GM10266 (cell line): ENCODE data around the gene SLC35F3.

Experiments
- DNase-seq: peaks from one replicate; pipeline ENCODE4 v3.0.0; 2012; ENCODE audit errors: extremely low spot score
- CTCF ChIP-seq: IDR thresholded peaks from 2 replicates; pipeline ENCODE4 v1.5.1; 2012; ENCODE audit warnings: mild to moderate bottlenecking, low read depth; ENCODE audit not compliant: control insufficient read depth, insufficient read depth; ENCODE audit errors: missing control alignments

Gene SLC35F3

GRCh38 chr1:234369784-234370183 lies 465.3 kb downstream of the SLC35F3 start:
- DNase-seq: no peak
- TF ChIP-seq CTCF: no peak

DNA sequence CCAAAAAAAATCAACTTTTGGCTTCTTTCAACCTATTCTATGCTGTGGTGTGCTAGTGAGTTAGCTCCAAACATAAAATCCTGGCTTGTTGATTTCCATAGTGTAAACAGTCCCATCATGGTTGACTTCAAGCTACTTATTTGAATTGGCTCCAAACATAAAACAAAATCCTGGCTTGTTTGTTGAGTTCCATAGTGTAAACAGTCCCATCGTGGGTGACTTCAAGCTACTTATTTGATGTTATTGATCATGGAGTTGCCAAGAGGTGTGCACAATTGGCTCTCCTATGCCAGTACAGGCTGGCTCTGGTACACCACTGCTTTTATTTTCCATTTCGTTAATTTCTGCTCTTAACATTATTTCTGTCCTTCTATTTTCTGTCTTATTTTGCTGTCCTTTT lies 466.9 kb downstream of the SLC35F3 start:
- no peak for DNase-seq
- TF ChIP-seq CTCF: no peak

DNA sequence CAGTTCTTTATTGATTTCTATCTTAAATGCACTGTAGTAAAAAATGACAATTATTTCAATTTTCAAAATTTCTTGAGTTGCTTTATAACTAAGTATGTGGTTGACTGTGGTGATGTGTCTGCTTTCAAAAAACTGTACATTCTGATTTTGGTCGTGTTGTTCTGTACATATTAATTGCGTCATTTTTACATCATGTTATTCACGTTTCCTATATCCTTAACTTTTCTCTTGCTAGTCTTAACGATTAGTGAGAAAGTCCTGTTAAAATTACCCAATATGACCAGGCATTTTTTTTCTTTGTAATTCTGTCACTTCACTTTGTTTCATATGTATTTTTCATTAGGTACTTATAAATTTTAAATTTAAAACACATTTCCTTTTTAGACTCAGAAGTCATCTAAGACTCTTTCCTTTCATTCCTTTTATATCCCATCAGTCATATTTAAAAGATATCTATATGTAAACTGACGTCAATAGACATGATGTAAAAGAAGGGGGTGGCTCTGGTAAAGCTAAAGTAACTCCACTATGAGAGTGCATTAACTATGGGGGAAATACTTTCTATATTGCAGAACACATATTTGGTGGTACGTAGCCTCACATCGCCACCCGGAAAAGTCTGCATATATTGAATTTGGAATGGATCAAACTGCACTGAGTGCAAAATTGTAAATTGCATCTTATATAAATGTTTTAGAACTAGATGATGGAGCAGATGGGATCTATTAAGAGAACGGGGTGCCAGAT lies 467.7 kb downstream of the SLC35F3 start:
- no peak for TF ChIP-seq CTCF
- DNase-seq: no peak

DNA sequence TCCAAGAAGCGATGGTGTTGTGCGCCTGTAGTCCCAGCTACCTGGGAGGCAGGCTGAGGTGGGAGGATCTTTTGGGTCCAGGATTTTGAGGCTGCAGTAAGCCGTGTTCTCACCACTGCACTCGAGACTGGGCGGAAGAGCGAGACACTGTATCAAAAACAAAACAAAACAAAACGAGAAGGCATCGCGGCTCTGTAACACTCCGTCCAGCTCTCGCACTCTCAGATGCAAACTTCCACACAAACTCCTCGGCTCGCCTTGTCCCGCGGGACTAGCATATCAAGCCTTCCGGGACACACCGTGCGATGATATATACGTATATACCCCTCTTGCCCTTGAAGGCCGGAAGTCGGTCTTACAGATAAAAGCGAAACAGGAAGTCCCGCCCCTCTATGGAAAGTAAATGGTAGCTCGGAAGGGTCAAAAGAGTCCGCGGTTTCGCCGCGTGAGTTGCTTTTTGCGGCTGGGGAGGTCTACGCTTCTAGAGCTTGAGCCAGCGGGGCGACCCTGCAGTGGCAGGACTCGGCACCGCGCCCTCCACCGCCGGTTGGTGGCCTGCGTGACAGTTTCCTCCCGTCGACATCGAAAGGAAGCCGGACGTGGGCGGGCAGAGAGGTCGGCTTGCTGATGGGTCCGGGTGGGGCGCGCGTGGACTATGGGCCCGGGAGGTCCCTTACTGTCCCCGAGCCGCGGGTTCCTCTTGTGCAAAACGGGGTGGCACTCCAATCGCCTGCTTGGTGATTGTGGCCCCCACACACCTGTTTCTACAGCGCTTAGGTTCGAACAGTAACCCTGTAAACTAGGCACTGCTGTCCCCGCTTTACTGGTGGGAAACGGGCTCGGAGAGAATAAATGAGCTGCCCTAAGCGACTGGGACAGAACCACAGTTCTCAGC lies 468.8 kb downstream of the SLC35F3 start, which contains the start of gene COA6:
COA6 (plus strand) TSS at position 393 of the 895 bp plus-strand sequence; CDS start at position 404, 11 bp downstream.
- DNase-seq: peak; percentile 86
- no peak for TF ChIP-seq CTCF

GRCh38 chr1:234373959-234374254 lies 469.4 kb downstream of the SLC35F3 start:
- TF ChIP-seq CTCF: no peak
- DNase-seq: no peak
